Neural cell (in vitro differentiated cells): ENCODE results near the gene RPP38. TPM values are rescaled to one million over a fixed set of nuclear protein-coding genes. Genes with fewer than 3 reads are reported as not detected.

ENCODE experiments used
- polyA plus RNA-seq: library from polyadenylated mRNA; depleted of rRNA; stranded (reverse); fragments of >200 nt; gene quantifications from 2 replicates; pipeline ENCODE4 v1.2.3, GENCODE V29; 2014

The RPP38 gene
- polyA plus RNA-seq, 1 donor from 2014 or later = 9.8 TPM

Other genes with a start within 250 kb of the RPP38 start
- gene SUV39H2, start 218.5 kb upstream of the RPP38 start, polyA plus RNA-seq = 19.4 and 34.5 TPM in 2 replicates
- gene DCLRE1C, start 143.3 kb upstream of the RPP38 start, polyA plus RNA-seq = 7.5 TPM in 2 replicates
- gene MEIG1, start 138.0 kb upstream of the RPP38 start, polyA plus RNA-seq = 2.0 TPM in 1 of 2 replicates, not detected in the other
- not detected in 2 replicates for gene OLAH, start 53.4 kb upstream of the RPP38 start, polyA plus RNA-seq
- 3.3 and 7.8 TPM in 2 replicates for gene ACBD7, start 8.6 kb upstream of the RPP38 start, polyA plus RNA-seq
- 17.7 and 24.6 TPM in 2 replicates for gene NMT2, start 71.3 kb downstream of the RPP38 start, polyA plus RNA-seq